Endothelial cell of umbilical vein (primary cell): ENCODE results near the gene HOXA10. TPM values are rescaled to one million over a fixed set of nuclear protein-coding genes. Genes with fewer than 3 reads are reported as not detected.
A peak's percentile ranks its signal among the peaks of the same experiment; 100 is the strongest.

ENCODE experiments used
- BruUV-seq: library from RNA; stranded (reverse); fragments of 400-500 nt; replicated peaks from 2 replicates; lab custom pipeline; 2021; lab: Mats Ljungman, UMichigan
- CTCF ChIA-PET: fragments of 300-600, 350-600 bp; sonication (Branson Sonifier 250); formaldehyde crosslinking; loops from one replicate; lab custom pipeline; 2021; ENCODE audit warnings: antibody characterized with exemption, inconsistent platforms; lab: Charles Lee
- POLR2A ChIA-PET: fragments of 300-600, 350-600 bp; sonication (Branson Sonifier 250); formaldehyde crosslinking; loops from one replicate; lab custom pipeline; 2021; ENCODE audit warnings: antibody characterized with exemption, inconsistent platforms; lab: Charles Lee
- DNase-seq: peaks from one replicate; pipeline ENCODE4 v3.0.0-alpha.2; 2011; ENCODE audit warnings: low read depth, low spot score
- FAIRE-seq: peaks from 2 replicates; lab custom pipeline; 2011; peaks lifted over from hg19 to GRCh38; lab: Jason Lieb, UNC
- H2AFZ ChIP-seq: 2 replicates; pipeline ENCODE4 v1.6.0; 2012; ENCODE audit warnings: low read depth, low read length, control low read depth, inconsistent platforms
- H3K27ac ChIP-seq: 2 replicates; pipeline ENCODE4 v1.5.1; 2011; ENCODE audit warnings: low read depth, mild to moderate bottlenecking, control low read depth, low read length, moderate library complexity; ENCODE audit not compliant: insufficient read depth
- H3K27me3 ChIP-seq, 2 experiments: 2 replicates each; pipeline versions ENCODE4 v1.6.0 to v1.6.1; 2011; ENCODE audit warnings: low read length in 2 of 2, mixed read lengths in 1 of 2; ENCODE audit not compliant: control insufficient read depth in 2 of 2, insufficient read depth in 2 of 2
- H3K36me3 ChIP-seq, 2 experiments: 2 replicates in 1 of 2; 3 replicates in 1 of 2; pipeline ENCODE4 v1.5.1; 2011; ENCODE audit warnings: low read length in 2 of 2, mild to moderate bottlenecking in 1 of 2, moderate library complexity in 1 of 2; ENCODE audit not compliant: control insufficient read depth in 2 of 2, insufficient read depth in 2 of 2; ENCODE audit errors: extremely low read depth in 1 of 2
- H3K4me1 ChIP-seq: 3 replicates; pipeline ENCODE4 v1.5.1; 2011; ENCODE audit warnings: mild to moderate bottlenecking, low read length; ENCODE audit not compliant: control insufficient read depth, insufficient read depth; ENCODE audit errors: extremely low read depth
- H3K4me2 ChIP-seq: 2 replicates; pipeline ENCODE4 v1.6.1; 2011; ENCODE audit warnings: low read length, control low read depth, mixed read lengths; ENCODE audit not compliant: insufficient read depth
- H3K4me3 ChIP-seq, 3 experiments: fragments of 200-600 bp in 1 of 3; sonication (generic), shearing (Covaris generic) in 1 of 3; replicated peaks in 1 of 3; 2 replicates each; pipeline ENCODE4 v1.5.1; 2011 to 2016; ENCODE audit warnings: control low read depth in 3 of 3, low read length in 3 of 3, mild to moderate bottlenecking in 2 of 3, inconsistent platforms in 1 of 3, low read depth in 1 of 3, moderate library complexity in 1 of 3; ENCODE audit not compliant: insufficient read depth in 1 of 3
- H3K79me2 ChIP-seq: 2 replicates; pipeline ENCODE4 v1.6.0; 2012; ENCODE audit warnings: low read length, inconsistent platforms; ENCODE audit not compliant: control insufficient read depth, insufficient read depth
- H3K9ac ChIP-seq: replicated peaks from 2 replicates; pipeline ENCODE3; 2011; ENCODE audit warnings: low read length, control low read depth; ENCODE audit not compliant: insufficient read depth; ENCODE audit errors: extremely low read depth
- H3K9me1 ChIP-seq: replicated peaks from 3 replicates; pipeline ENCODE4 v1.6.0; 2011; ENCODE audit warnings: mild to moderate bottlenecking, low read length; ENCODE audit not compliant: control insufficient read depth, insufficient read depth; ENCODE audit errors: extremely low read depth
- H3K9me3 ChIP-seq: replicated peaks from 2 replicates; pipeline ENCODE4 v1.5.1; 2012; ENCODE audit warnings: low read length, inconsistent platforms; ENCODE audit not compliant: control insufficient read depth, insufficient read depth
- H4K20me1 ChIP-seq: replicated peaks from 2 replicates; pipeline ENCODE3; 2011; ENCODE audit warnings: mild to moderate bottlenecking, low read length; ENCODE audit not compliant: control insufficient read depth, insufficient read depth; ENCODE audit errors: extremely low read depth
- EZH2 ChIP-seq: IDR thresholded peaks from 2 replicates; pipeline ENCODE4 v1.6.1; 2012; ENCODE audit warnings: borderline replicate concordance, low read depth, mild to moderate bottlenecking, moderate library complexity, low read length, inconsistent platforms; ENCODE audit not compliant: severe bottlenecking
- FOS ChIP-seq: IDR thresholded peaks from 2 replicates; pipeline ENCODE4 v1.6.1; 2011; ENCODE audit warnings: mild to moderate bottlenecking, low read length, moderate library complexity, borderline replicate concordance; ENCODE audit not compliant: insufficient read depth
- GATA2 ChIP-seq: IDR thresholded peaks from 2 replicates; pipeline ENCODE4 v1.7.0; 2011; ENCODE audit warnings: low read depth, mild to moderate bottlenecking, moderate library complexity, mixed read lengths, low read length; ENCODE audit not compliant: insufficient read length, insufficient read depth
- JUN ChIP-seq: IDR thresholded peaks from 2 replicates; pipeline ENCODE4 v1.6.1; 2011; ENCODE audit warnings: borderline replicate concordance, low read depth; ENCODE audit not compliant: insufficient read length, insufficient read depth
- MAX ChIP-seq: IDR thresholded peaks from 2 replicates; pipeline ENCODE4 v1.6.1; 2011; ENCODE audit not compliant: insufficient read depth, insufficient read length
- MYC ChIP-seq: IDR thresholded peaks from one replicate; pipeline ENCODE4 v1.6.1; 2011; ENCODE audit warnings: mild to moderate bottlenecking, low read depth, low read length
- POLR2A ChIP-seq: IDR thresholded peaks from 2 replicates; pipeline ENCODE4 v1.6.1; 2012; ENCODE audit warnings: low read depth, mild to moderate bottlenecking, control low read depth, low read length
- POLR2AphosphoS5 ChIP-seq: IDR thresholded peaks from 2 replicates; pipeline ENCODE4 v1.6.1; 2012; ENCODE audit warnings: low read depth, mild to moderate bottlenecking, control low read depth, low read length, moderate library complexity; ENCODE audit not compliant: insufficient read depth
- dilution Hi-C: fragments of 300-500 bp; cut with MboI; formaldehyde crosslinking; loops from one replicate; pipeline ENCODE4 v1.15.0; 2019; ENCODE audit warnings: low sequenced_read_pairs; ENCODE audit not compliant: extremely low pct_ligation_motif_present
- intact Hi-C: fragments of 100-400 bp; cut with micrococcal nuclease; formaldehyde crosslinking; loops from one replicate; pipeline ENCODE4 v1.10.0; 2022
- polyA plus RNA-seq, 4 experiments: library from polyadenylated mRNA; depleted of rRNA in 3 of 4; stranded (reverse) in 3 of 4; unstranded in 1 of 4; fragments of >200 nt; gene quantifications; 2 replicates each; pipeline versions ENCODE4 v1.2.1 to v1.2.3, GENCODE V29; 2011 to 2012; ENCODE audit warnings: missing spikeins in 1 of 4
- total RNA-seq: library from RNA; stranded (reverse); gene quantifications from 2 replicates; pipeline ENCODE4 v1.2.3, GENCODE V29; 2021
- TF ChIP-seq, protein P1 (sequence below), 2 donors: IDR thresholded peaks; 1 replicate in 1 of 2; 2 replicates in 1 of 2; pipeline ENCODE4 v1.5.1; 2011; ENCODE audit warnings: low read length in 2 of 2, mild to moderate bottlenecking in 2 of 2, moderate library complexity in 2 of 2, control low read depth in 1 of 2, inconsistent platforms in 1 of 2, low read depth in 1 of 2; ENCODE audit not compliant: insufficient read depth in 1 of 2; ENCODE audit errors: extremely low read depth in 1 of 2

HOXA10 gene
- total and polyA plus RNA-seq, 2 donors (not counting 3 experiments of a cell fraction or from before 2014, with no cell fraction given) = 24.4 to 30.3 TPM

- Histone ChIP-seq H4K20me1 (no peaks in the 10 kb centered on the region), H3K4me2 (peak overlapping the region; percentile 98), H3K79me2 (peaks cover 95% of the 10 kb centered on the region), H3K4me3 (peak overlapping the region in 2 of 3 experiments; percentile 34 to 94), H3K27me3 (no peaks in the 10 kb centered on the region), H3K9me3 (no peaks in the 10 kb centered on the region), H2AFZ (no peak overlapping the region), H3K36me3 (no peaks in the 10 kb centered on the region), H3K4me1 (peaks cover 61% of the 10 kb centered on the region), H3K27ac (peak overlapping the region; percentile 96), H3K9ac (peak overlapping the region; percentile 95), H3K9me1 (no peaks in the 10 kb centered on the region)
- POLR2A ChIA-PET = interaction anchor here (1.0 to 2.5 kb wide), 5 partner anchors 8 to 976 kb away, joined by 3 to 8 read pairs (median 7); partner anchors contain the start of genes HNRNPA2B1, HOXA11, HOXA3 and HOXA9
- dilution Hi-C loops = no loop called here
- peak; percentile 31 for FAIRE-seq
- CTCF ChIA-PET = interaction anchor here (1.0 to 8.0 kb wide), 13 partner anchors 7 to 807 kb away, joined by 3 to 86 read pairs (median 6); partner anchors contain the start of genes HOXA11, HOXA3 and HOXA5
- TF ChIP-seq POLR2A (no peak), EZH2 (no peak), POLR2AphosphoS5 (no peak), FOS (no peak), MYC (no peak), GATA2 (no peak), MAX (no peak), JUN (no peak)
- TF ChIP-seq, protein P1, sequence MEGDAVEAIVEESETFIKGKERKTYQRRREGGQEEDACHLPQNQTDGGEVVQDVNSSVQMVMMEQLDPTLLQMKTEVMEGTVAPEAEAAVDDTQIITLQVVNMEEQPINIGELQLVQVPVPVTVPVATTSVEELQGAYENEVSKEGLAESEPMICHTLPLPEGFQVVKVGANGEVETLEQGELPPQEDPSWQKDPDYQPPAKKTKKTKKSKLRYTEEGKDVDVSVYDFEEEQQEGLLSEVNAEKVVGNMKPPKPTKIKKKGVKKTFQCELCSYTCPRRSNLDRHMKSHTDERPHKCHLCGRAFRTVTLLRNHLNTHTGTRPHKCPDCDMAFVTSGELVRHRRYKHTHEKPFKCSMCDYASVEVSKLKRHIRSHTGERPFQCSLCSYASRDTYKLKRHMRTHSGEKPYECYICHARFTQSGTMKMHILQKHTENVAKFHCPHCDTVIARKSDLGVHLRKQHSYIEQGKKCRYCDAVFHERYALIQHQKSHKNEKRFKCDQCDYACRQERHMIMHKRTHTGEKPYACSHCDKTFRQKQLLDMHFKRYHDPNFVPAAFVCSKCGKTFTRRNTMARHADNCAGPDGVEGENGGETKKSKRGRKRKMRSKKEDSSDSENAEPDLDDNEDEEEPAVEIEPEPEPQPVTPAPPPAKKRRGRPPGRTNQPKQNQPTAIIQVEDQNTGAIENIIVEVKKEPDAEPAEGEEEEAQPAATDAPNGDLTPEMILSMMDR (IDR thresholded peaks at IDR 0.05; ENCODE audit: extremely low read depth in 1 of 2, insufficient read depth in 1 of 2, low read depth in 1 of 2, low read length in 2 of 2) = no peak
- intact Hi-C loops = no loop called here
- BruUV-seq = no TSS peak
- DNase-seq = no peak
These were observed 2.4 kb upstream of the HOXA10 start for GRCh38 chr7:27176524-27176845.
